Endothelial cell of umbilical vein (primary cell): ENCODE measurements around the gene MTG1. TPM values are rescaled to one million over a fixed set of nuclear protein-coding genes. Genes with fewer than 3 reads are reported as not detected.

ENCODE experiments used
- BruUV-seq: library from RNA; stranded (reverse); fragments of 400-500 nt; replicated peaks from 2 replicates; lab custom pipeline; 2021; lab: Mats Ljungman, UMichigan
- CTCF ChIA-PET: fragments of 300-600, 350-600 bp; sonication (Branson Sonifier 250); formaldehyde crosslinking; loops from one replicate; lab custom pipeline; 2021; ENCODE audit warnings: antibody characterized with exemption, inconsistent platforms; lab: Charles Lee
- POLR2A ChIA-PET: fragments of 300-600, 350-600 bp; sonication (Branson Sonifier 250); formaldehyde crosslinking; loops from one replicate; lab custom pipeline; 2021; ENCODE audit warnings: antibody characterized with exemption, inconsistent platforms; lab: Charles Lee
- DNase-seq: peaks from one replicate; pipeline ENCODE4 v3.0.0-alpha.2; 2011; ENCODE audit warnings: low read depth, low spot score
- FAIRE-seq: peaks from 2 replicates; lab custom pipeline; 2011; peaks lifted over from hg19 to GRCh38; lab: Jason Lieb, UNC
- H2AFZ ChIP-seq: 2 replicates; pipeline ENCODE4 v1.6.0; 2012; ENCODE audit warnings: low read depth, low read length, control low read depth, inconsistent platforms
- H3K27ac ChIP-seq: 2 replicates; pipeline ENCODE4 v1.5.1; 2011; ENCODE audit warnings: low read depth, mild to moderate bottlenecking, control low read depth, low read length, moderate library complexity; ENCODE audit not compliant: insufficient read depth
- H3K27me3 ChIP-seq, 2 experiments: 2 replicates each; pipeline versions ENCODE4 v1.6.0 to v1.6.1; 2011; ENCODE audit warnings: low read length in 2 of 2, mixed read lengths in 1 of 2; ENCODE audit not compliant: control insufficient read depth in 2 of 2, insufficient read depth in 2 of 2
- H3K36me3 ChIP-seq, 2 experiments: 2 replicates in 1 of 2; 3 replicates in 1 of 2; pipeline ENCODE4 v1.5.1; 2011; ENCODE audit warnings: low read length in 2 of 2, mild to moderate bottlenecking in 1 of 2, moderate library complexity in 1 of 2; ENCODE audit not compliant: control insufficient read depth in 2 of 2, insufficient read depth in 2 of 2; ENCODE audit errors: extremely low read depth in 1 of 2
- H3K4me1 ChIP-seq: 3 replicates; pipeline ENCODE4 v1.5.1; 2011; ENCODE audit warnings: mild to moderate bottlenecking, low read length; ENCODE audit not compliant: control insufficient read depth, insufficient read depth; ENCODE audit errors: extremely low read depth
- H3K4me2 ChIP-seq: 2 replicates; pipeline ENCODE4 v1.6.1; 2011; ENCODE audit warnings: low read length, control low read depth, mixed read lengths; ENCODE audit not compliant: insufficient read depth
- H3K4me3 ChIP-seq, 3 experiments: fragments of 200-600 bp in 1 of 3; sonication (generic), shearing (Covaris generic) in 1 of 3; replicated peaks in 1 of 3; 2 replicates each; pipeline ENCODE4 v1.5.1; 2011 to 2016; ENCODE audit warnings: control low read depth in 3 of 3, low read length in 3 of 3, mild to moderate bottlenecking in 2 of 3, inconsistent platforms in 1 of 3, low read depth in 1 of 3, moderate library complexity in 1 of 3; ENCODE audit not compliant: insufficient read depth in 1 of 3
- H3K79me2 ChIP-seq: 2 replicates; pipeline ENCODE4 v1.6.0; 2012; ENCODE audit warnings: low read length, inconsistent platforms; ENCODE audit not compliant: control insufficient read depth, insufficient read depth
- H3K9ac ChIP-seq: replicated peaks from 2 replicates; pipeline ENCODE3; 2011; ENCODE audit warnings: low read length, control low read depth; ENCODE audit not compliant: insufficient read depth; ENCODE audit errors: extremely low read depth
- H3K9me1 ChIP-seq: replicated peaks from 3 replicates; pipeline ENCODE4 v1.6.0; 2011; ENCODE audit warnings: mild to moderate bottlenecking, low read length; ENCODE audit not compliant: control insufficient read depth, insufficient read depth; ENCODE audit errors: extremely low read depth
- H3K9me3 ChIP-seq: replicated peaks from 2 replicates; pipeline ENCODE4 v1.5.1; 2012; ENCODE audit warnings: low read length, inconsistent platforms; ENCODE audit not compliant: control insufficient read depth, insufficient read depth
- H4K20me1 ChIP-seq: replicated peaks from 2 replicates; pipeline ENCODE3; 2011; ENCODE audit warnings: mild to moderate bottlenecking, low read length; ENCODE audit not compliant: control insufficient read depth, insufficient read depth; ENCODE audit errors: extremely low read depth
- CTCF ChIP-seq, 2 donors: IDR thresholded peaks; 1 replicate in 1 of 2; 2 replicates in 1 of 2; pipeline ENCODE4 v1.5.1; 2011; ENCODE audit warnings: low read length in 2 of 2, mild to moderate bottlenecking in 2 of 2, moderate library complexity in 2 of 2, control low read depth in 1 of 2, inconsistent platforms in 1 of 2, low read depth in 1 of 2; ENCODE audit not compliant: insufficient read depth in 1 of 2; ENCODE audit errors: extremely low read depth in 1 of 2
- EZH2 ChIP-seq: IDR thresholded peaks from 2 replicates; pipeline ENCODE4 v1.6.1; 2012; ENCODE audit warnings: borderline replicate concordance, low read depth, mild to moderate bottlenecking, moderate library complexity, low read length, inconsistent platforms; ENCODE audit not compliant: severe bottlenecking
- FOS ChIP-seq: IDR thresholded peaks from 2 replicates; pipeline ENCODE4 v1.6.1; 2011; ENCODE audit warnings: mild to moderate bottlenecking, low read length, moderate library complexity, borderline replicate concordance; ENCODE audit not compliant: insufficient read depth
- GATA2 ChIP-seq: IDR thresholded peaks from 2 replicates; pipeline ENCODE4 v1.7.0; 2011; ENCODE audit warnings: low read depth, mild to moderate bottlenecking, moderate library complexity, mixed read lengths, low read length; ENCODE audit not compliant: insufficient read length, insufficient read depth
- JUN ChIP-seq: IDR thresholded peaks from 2 replicates; pipeline ENCODE4 v1.6.1; 2011; ENCODE audit warnings: borderline replicate concordance, low read depth; ENCODE audit not compliant: insufficient read length, insufficient read depth
- MAX ChIP-seq: IDR thresholded peaks from 2 replicates; pipeline ENCODE4 v1.6.1; 2011; ENCODE audit not compliant: insufficient read depth, insufficient read length
- MYC ChIP-seq: IDR thresholded peaks from one replicate; pipeline ENCODE4 v1.6.1; 2011; ENCODE audit warnings: mild to moderate bottlenecking, low read depth, low read length
- POLR2A ChIP-seq: IDR thresholded peaks from 2 replicates; pipeline ENCODE4 v1.6.1; 2012; ENCODE audit warnings: low read depth, mild to moderate bottlenecking, control low read depth, low read length
- POLR2AphosphoS5 ChIP-seq: IDR thresholded peaks from 2 replicates; pipeline ENCODE4 v1.6.1; 2012; ENCODE audit warnings: low read depth, mild to moderate bottlenecking, control low read depth, low read length, moderate library complexity; ENCODE audit not compliant: insufficient read depth
- dilution Hi-C: fragments of 300-500 bp; cut with MboI; formaldehyde crosslinking; loops from one replicate; pipeline ENCODE4 v1.15.0; 2019; ENCODE audit warnings: low sequenced_read_pairs; ENCODE audit not compliant: extremely low pct_ligation_motif_present
- intact Hi-C: fragments of 100-400 bp; cut with micrococcal nuclease; formaldehyde crosslinking; loops from one replicate; pipeline ENCODE4 v1.10.0; 2022
- polyA plus RNA-seq, 4 experiments: library from polyadenylated mRNA; depleted of rRNA in 3 of 4; stranded (reverse) in 3 of 4; unstranded in 1 of 4; fragments of >200 nt; gene quantifications; 2 replicates each; pipeline versions ENCODE4 v1.2.1 to v1.2.3, GENCODE V29; 2011 to 2012; ENCODE audit warnings: missing spikeins in 1 of 4
- total RNA-seq: library from RNA; stranded (reverse); gene quantifications from 2 replicates; pipeline ENCODE4 v1.2.3, GENCODE V29; 2021

The MTG1 gene
- total and polyA plus RNA-seq, 2 donors (not counting 3 experiments of a cell fraction or from before 2014, with no cell fraction given), result 66.5 to 91.6 TPM

GRCh38 chr10:133458710-133459453, 64.9 kb downstream of the MTG1 start:
- CTCF ChIA-PET, result no interaction called here
- Histone ChIP-seq H4K20me1 (no peaks in the 10 kb centered on the region), H3K36me3 (no peaks in the 10 kb centered on the region), H3K4me2 (no peak overlapping the region), H3K9ac (no peak overlapping the region), H3K27me3 (no peaks in the 10 kb centered on the region), H3K4me1 (no peaks in the 10 kb centered on the region), H3K27ac (no peak overlapping the region), H3K9me1 (no peaks in the 10 kb centered on the region), H3K4me3 (no peak overlapping the region), H3K9me3 (no peaks in the 10 kb centered on the region), H3K79me2 (no peaks in the 10 kb centered on the region), H2AFZ (no peak overlapping the region)
- no TSS peak for BruUV-seq
- intact Hi-C loops (no loop called here), dilution Hi-C loops (no loop called here)
- POLR2A ChIA-PET, result no interaction called here
- no peak for DNase-seq
- no peak for TF ChIP-seq EZH2
- TF ChIP-seq POLR2A, result no peak
- TF ChIP-seq GATA2, result no peak
- no peak for TF ChIP-seq CTCF (IDR thresholded peaks at IDR 0.05; ENCODE audit: extremely low read depth in 1 of 2, insufficient read depth in 1 of 2, low read depth in 1 of 2, low read length in 2 of 2)
- TF ChIP-seq FOS, result no peak
- no peak for TF ChIP-seq MYC
- TF ChIP-seq POLR2AphosphoS5, result no peak
- no peak for TF ChIP-seq MAX
- no peak for TF ChIP-seq JUN
- FAIRE-seq, result no peak
